Pulmonary artery endothelial cell (primary cell): ENCODE results near the gene KIAA0232. TPM values are rescaled to one million over a fixed set of nuclear protein-coding genes. Genes with fewer than 3 reads are reported as not detected.

ENCODE experiments used
- total RNA-seq: library from RNA; depleted of rRNA; stranded (reverse); fragments of >200 nt; gene quantifications from 2 replicates; pipeline ENCODE4 v1.2.3, GENCODE V29; 2014

KIAA0232 gene
- total RNA-seq, 1 donor from 2014 or later, result 18.8 TPM

Other genes starting within 250 kb of the KIAA0232 start
- 15.3 and 16.3 TPM in 2 replicates for gene MAN2B2, start 207.5 kb upstream of the KIAA0232 start, total RNA-seq
- 184 and 194 TPM in 2 replicates for gene MRFAP1, start 142.0 kb upstream of the KIAA0232 start, total RNA-seq
- 0.07 TPM in 1 of 2 replicates, not detected in the other for gene S100P, start 88.8 kb upstream of the KIAA0232 start, total RNA-seq
- 53.3 and 59.1 TPM in 2 replicates for gene MRFAP1L1, start 72.9 kb upstream of the KIAA0232 start, total RNA-seq
- 10.2 and 16.9 TPM in 2 replicates for gene BLOC1S4, start 66.6 kb upstream of the KIAA0232 start, total RNA-seq
- gene TBC1D14, start 127.1 kb downstream of the KIAA0232 start, total RNA-seq, result 33.6 and 36.7 TPM in 2 replicates